A549 (cell line): ENCODE data around the gene SFI1. TPM values are rescaled to one million over a fixed set of nuclear protein-coding genes. Genes with fewer than 3 reads are reported as not detected.

ENCODE experiments used
- ATAC-seq, 2 experiments: fragments of 200-7000 bp in 1 of 2; fragments of >200 bp in 1 of 2; cut with Nextera tagmentation in 1 of 2; cut with Tn5 transposase in 1 of 2; 3 replicates each; pipeline versions ENCODE4 v1.8.0 to v1.9.1; 2018 to 2020; ENCODE audit warnings: mild to moderate bottlenecking in 1 of 2, moderate library complexity in 1 of 2
- CTCF ChIA-PET: fragments of 300-600 bp; sonication (Branson Sonifier 250); formaldehyde crosslinking; extraction: SDS; loops from one replicate; lab custom pipeline; 2021; ENCODE audit warnings: antibody characterized with exemption, inconsistent platforms; lab: Yijun Ruan, JAX
- POLR2A ChIA-PET: fragments of 350-600 bp; formaldehyde crosslinking; extraction: SDS; loops from one replicate; lab custom pipeline; 2021; ENCODE audit warnings: antibody characterized with exemption, inconsistent platforms; lab: Yijun Ruan, JAX
- DNase-seq, 2 experiments: peaks; one replicate each; pipeline versions ENCODE4 v3.0.0 to v3.0.0-alpha.2; 2011 to 2016; ENCODE audit warnings: low read depth in 1 of 2, low spot score in 1 of 2
- FAIRE-seq: peaks from 2 replicates; lab custom pipeline; 2011; peaks lifted over from hg19 to GRCh38; lab: Jason Lieb, UNC
- H3K27ac ChIP-seq, 2 experiments: fragments of >200 bp; sonication (Bioruptor Twin); formaldehyde crosslinking; 3 replicates each; pipeline ENCODE4 v1.5.1; 2016 to 2017
- H3K4me1 ChIP-seq: fragments of >200 bp; sonication (Bioruptor Twin); formaldehyde crosslinking; 3 replicates; pipeline ENCODE4 v1.6.1; 2016
- H3K4me2 ChIP-seq: fragments of >200 bp; sonication (Bioruptor Twin); formaldehyde crosslinking; 3 replicates; pipeline ENCODE4 v1.6.1; 2016
- H3K4me3 ChIP-seq: fragments of >200 bp; sonication (Bioruptor Twin); formaldehyde crosslinking; 3 replicates; pipeline ENCODE4 v1.5.1; 2016
- H3K9me3 ChIP-seq: fragments of >200 bp; sonication (Bioruptor Twin); formaldehyde crosslinking; 3 replicates; pipeline ENCODE4 v1.6.1; 2016
- CHD2 ChIP-seq: fragments of 150-350 bp; IDR thresholded peaks from 2 replicates; pipeline ENCODE4 v1.6.1; 2014; ENCODE audit warnings: low read length; ENCODE audit not compliant: partially characterized antibody
- CHD4 ChIP-seq: fragments of 200-600 bp; sonication (generic); IDR thresholded peaks from 2 replicates; pipeline ENCODE4 v1.6.1; 2016; ENCODE audit warnings: antibody characterized with exemption, mild to moderate bottlenecking, borderline replicate concordance
- EP300 ChIP-seq, 2 experiments: fragments of >200 bp; sonication (Bioruptor Twin); formaldehyde crosslinking; IDR thresholded peaks; 2 replicates in 1 of 2; 3 replicates in 1 of 2; pipeline ENCODE4 v1.6.1; 2016 to 2017
- FOSB ChIP-seq: fragments of 250-450 bp; sonication (Bioruptor Pico); IDR thresholded peaks from 2 replicates; pipeline ENCODE4 v1.5.0; 2020; ENCODE audit warnings: mild to moderate bottlenecking, moderate library complexity
- HOXB13 ChIP-seq: fragments of 250-450 bp; sonication (Bioruptor Pico); IDR thresholded peaks from 2 replicates; pipeline ENCODE4 v1.5.0; 2020; ENCODE audit warnings: low read depth, mild to moderate bottlenecking, moderate library complexity
- MAFK ChIP-seq: fragments of 450-650 bp; IDR thresholded peaks from 2 replicates; pipeline ENCODE4 v1.6.1; 2014; ENCODE audit not compliant: partially characterized antibody
- MAZ ChIP-seq: fragments of 150-350 bp; IDR thresholded peaks from 2 replicates; pipeline ENCODE4 v1.6.1; 2014; ENCODE audit warnings: antibody characterized with exemption, low read depth, low read length, borderline replicate concordance
- PHF8 ChIP-seq: fragments of 200-600 bp; sonication (generic); IDR thresholded peaks from 2 replicates; pipeline ENCODE4 v1.6.1; 2016; ENCODE audit warnings: low read depth, mild to moderate bottlenecking, antibody characterized with exemption, moderate library complexity, borderline replicate concordance
- RFX5 ChIP-seq: fragments of 450-650 bp; IDR thresholded peaks from 2 replicates; pipeline ENCODE4 v1.7.1; 2014; ENCODE audit warnings: antibody characterized with exemption, mild to moderate bottlenecking, moderate library complexity
- ZFP36 ChIP-seq: fragments of 450-650 bp; IDR thresholded peaks from 2 replicates; pipeline ENCODE4 v1.6.1; 2014; ENCODE audit warnings: borderline replicate concordance; ENCODE audit not compliant: partially characterized antibody
- ZSCAN20 ChIP-seq: fragments of 250-450 bp; sonication (Bioruptor Pico); IDR thresholded peaks from 2 replicates; pipeline ENCODE4 v1.8.0; 2022; ENCODE audit warnings: mild to moderate bottlenecking, moderate library complexity
- WGBS: methylation state at CpG from one replicate; pipeline ENCODE4 v1.1.6; 2017; ENCODE audit errors: missing lambda C conversion rate; 5-methylcytosine and 5-hydroxymethylcytosine counted together
- polyA plus RNA-seq, 4 experiments: library from polyadenylated mRNA; depleted of rRNA in 3 of 4; stranded (reverse); fragments of >200 nt; fragmentation: RNase III in 1 of 4; extraction: RNeasy Plus Mini Kit Qiagen cat#74134 plus additional on column Dnase treatment in 1 of 4; gene quantifications; 2 replicates in 3 of 4; 3 replicates in 1 of 4; pipeline ENCODE4 v1.2.3, GENCODE V29; 2011 to 2017
- TF ChIP-seq, protein P1 (sequence below): fragments of 250-450 bp; sonication (Bioruptor Pico); IDR thresholded peaks from 2 replicates; pipeline ENCODE4 v1.5.0; 2021; ENCODE audit warnings: mild to moderate bottlenecking, moderate library complexity, borderline replicate concordance
- TF ChIP-seq, protein P2 (sequence below): fragments of 200-600 bp; sonication (generic); IDR thresholded peaks from 2 replicates; pipeline ENCODE4 v1.6.1; 2016; ENCODE audit warnings: antibody characterized with exemption, mild to moderate bottlenecking, moderate library complexity
- TF ChIP-seq, protein P3 (sequence below): fragments of 150-350 bp; IDR thresholded peaks from 2 replicates; pipeline ENCODE4 v1.6.1; 2014; ENCODE audit warnings: low read depth, mild to moderate bottlenecking, low read length
- TF ChIP-seq, protein P4 (sequence below): fragments of 450-650 bp; IDR thresholded peaks from 2 replicates; pipeline ENCODE4 v1.6.1; 2014; ENCODE audit warnings: antibody characterized with exemption
- TF ChIP-seq, protein P5 (sequence below): IDR thresholded peaks from 2 replicates; pipeline ENCODE4 v1.6.1; 2012

SFI1 gene
- polyA plus RNA-seq, 2 of the 4 experiments (the other 2 are of a cell fraction) = 6.8 to 17.9 TPM

DNA sequence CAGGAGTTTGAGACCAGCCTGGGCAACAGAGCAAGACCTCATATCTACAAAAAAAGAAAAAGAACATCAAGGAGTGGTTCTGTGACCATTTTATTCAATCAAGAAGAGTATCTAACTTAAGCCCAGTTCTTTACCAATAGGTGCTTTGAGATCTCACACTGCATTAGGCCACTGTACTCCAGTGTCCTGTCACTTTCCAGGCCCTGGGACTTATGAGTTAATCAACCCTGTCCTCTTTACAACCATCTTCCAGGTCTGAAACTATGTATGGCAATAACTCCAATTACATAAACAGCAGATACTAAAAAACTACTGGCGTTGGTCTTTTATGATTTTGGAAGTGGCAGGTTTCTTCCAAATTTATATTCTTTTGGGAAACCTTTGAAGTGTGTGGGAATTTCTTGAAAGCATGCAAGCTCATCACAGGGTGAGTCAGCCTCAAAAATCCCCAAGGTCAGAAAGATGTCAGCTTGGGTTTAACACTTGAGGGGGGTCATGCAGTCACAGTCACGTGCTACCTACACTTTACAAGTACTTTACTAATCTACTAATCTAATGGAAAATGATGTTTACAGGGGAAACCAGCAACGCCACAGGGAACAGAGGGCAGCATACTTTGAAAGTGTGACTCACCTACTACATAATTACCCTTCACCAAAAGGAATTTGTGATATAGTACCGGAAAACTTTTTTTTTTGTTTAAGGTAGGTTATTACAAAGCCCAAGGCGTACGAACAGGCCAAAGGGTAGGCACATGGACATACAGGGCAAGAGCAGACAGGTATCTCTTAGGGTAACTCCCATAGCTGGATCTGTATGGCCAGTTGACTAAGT lies 150.1 kb downstream of the SFI1 start (continued):
- TF ChIP-seq, protein P1, sequence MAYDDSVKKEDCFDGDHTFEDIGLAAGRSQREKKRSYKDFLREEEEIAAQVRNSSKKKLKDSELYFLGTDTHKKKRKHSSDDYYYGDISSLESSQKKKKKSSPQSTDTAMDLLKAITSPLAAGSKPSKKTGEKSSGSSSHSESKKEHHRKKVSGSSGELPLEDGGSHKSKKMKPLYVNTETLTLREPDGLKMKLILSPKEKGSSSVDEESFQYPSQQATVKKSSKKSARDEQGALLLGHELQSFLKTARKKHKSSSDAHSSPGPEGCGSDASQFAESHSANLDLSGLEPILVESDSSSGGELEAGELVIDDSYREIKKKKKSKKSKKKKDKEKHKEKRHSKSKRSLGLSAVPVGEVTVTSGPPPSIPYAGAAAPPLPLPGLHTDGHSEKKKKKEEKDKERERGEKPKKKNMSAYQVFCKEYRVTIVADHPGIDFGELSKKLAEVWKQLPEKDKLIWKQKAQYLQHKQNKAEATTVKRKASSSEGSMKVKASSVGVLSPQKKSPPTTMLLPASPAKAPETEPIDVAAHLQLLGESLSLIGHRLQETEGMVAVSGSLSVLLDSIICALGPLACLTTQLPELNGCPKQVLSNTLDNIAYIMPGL (CRISPR knock-in tag) = no peak
- no peak; a peak in 1 of 5 replicates for TF ChIP-seq EP300 (IDR thresholded peaks at IDR 0.05)
- TF ChIP-seq, protein P2, sequence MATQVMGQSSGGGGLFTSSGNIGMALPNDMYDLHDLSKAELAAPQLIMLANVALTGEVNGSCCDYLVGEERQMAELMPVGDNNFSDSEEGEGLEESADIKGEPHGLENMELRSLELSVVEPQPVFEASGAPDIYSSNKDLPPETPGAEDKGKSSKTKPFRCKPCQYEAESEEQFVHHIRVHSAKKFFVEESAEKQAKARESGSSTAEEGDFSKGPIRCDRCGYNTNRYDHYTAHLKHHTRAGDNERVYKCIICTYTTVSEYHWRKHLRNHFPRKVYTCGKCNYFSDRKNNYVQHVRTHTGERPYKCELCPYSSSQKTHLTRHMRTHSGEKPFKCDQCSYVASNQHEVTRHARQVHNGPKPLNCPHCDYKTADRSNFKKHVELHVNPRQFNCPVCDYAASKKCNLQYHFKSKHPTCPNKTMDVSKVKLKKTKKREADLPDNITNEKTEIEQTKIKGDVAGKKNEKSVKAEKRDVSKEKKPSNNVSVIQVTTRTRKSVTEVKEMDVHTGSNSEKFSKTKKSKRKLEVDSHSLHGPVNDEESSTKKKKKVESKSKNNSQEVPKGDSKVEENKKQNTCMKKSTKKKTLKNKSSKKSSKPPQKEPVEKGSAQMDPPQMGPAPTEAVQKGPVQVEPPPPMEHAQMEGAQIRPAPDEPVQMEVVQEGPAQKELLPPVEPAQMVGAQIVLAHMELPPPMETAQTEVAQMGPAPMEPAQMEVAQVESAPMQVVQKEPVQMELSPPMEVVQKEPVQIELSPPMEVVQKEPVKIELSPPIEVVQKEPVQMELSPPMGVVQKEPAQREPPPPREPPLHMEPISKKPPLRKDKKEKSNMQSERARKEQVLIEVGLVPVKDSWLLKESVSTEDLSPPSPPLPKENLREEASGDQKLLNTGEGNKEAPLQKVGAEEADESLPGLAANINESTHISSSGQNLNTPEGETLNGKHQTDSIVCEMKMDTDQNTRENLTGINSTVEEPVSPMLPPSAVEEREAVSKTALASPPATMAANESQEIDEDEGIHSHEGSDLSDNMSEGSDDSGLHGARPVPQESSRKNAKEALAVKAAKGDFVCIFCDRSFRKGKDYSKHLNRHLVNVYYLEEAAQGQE = no peak

DNA sequence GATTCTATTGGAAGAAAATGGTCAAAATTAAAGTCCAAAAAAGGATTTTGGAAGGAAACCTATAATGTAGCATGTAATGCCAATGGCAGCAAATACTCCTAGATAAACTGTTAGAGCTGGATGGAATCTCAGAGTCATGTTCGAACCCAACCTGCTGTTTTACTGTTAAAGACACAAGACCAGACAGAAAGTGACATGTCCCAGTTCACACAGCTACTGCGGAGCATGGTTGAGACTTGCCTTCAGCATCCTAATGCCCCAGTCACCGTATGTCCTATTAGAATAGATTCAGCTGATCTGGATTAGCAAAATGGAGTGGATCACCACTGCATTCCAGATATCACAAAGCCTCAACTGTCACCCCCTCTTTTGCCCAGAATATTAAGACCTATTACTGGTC lies 150.7 kb downstream of the SFI1 start:
- FAIRE-seq (no peak), ATAC-seq (no peak), DNase-seq (no peak)
- Histone ChIP-seq H3K4me1 (peaks cover 39% of the 10 kb centered on the region), H3K4me2 (peak overlapping the region; percentile 44; the same call in 2 of the 3 replicates), H3K4me3 (no peak overlapping the region), H3K9me3 (no peaks in the 10 kb centered on the region), H3K27ac (peak overlapping the region in 1 of 2 experiments; percentile 76; a peak in 3 of 6 replicates)
- CTCF ChIA-PET = interaction anchor here (0.6 kb wide), 1 partner anchor 13 kb away, joined by 3 read pairs; no protein-coding TSS in a partner anchor
- TF ChIP-seq FOSB (CRISPR knock-in tag) = no peak
- POLR2A ChIA-PET = no interaction called here
- WGBS = 95% methylated on average over 3 of the region's 3 CpGs

DNA sequence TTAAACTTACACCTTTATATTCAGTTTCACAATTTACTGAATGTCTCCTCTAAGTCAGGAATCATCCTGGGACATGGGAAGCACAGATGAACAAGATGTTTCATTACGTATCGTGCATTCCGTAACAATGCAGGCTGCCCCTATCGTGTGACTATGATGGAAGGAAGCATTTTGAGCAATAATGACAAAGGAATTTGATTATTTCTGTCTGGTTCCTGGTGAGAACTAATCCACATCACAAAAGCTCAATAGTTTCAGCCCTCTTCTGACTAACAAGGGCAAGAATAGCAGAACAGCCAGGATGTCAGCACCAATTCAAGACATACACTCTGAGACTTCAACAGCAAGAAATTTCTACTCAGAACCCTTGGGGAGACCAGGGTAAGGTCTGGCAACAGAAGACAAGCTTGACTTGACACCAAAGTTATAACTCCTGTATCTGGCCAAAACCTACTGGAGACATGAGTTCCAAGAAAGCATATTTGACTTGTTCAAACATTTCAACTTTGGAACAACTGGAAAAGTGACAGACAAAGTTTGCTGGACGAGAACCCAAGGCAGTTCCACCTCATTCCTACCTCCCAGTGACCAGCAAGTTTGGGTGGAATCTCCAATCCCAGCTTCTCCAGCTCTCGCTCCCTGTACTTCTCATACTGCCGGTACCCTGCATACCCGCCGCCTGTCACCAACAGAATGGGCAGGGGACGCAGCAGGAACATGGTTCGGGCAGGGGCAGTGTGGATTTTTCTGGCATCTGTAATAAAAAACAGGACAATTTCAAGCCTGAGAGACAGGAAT lies 151.4 kb downstream of the SFI1 start:
- ATAC-seq = no peak
- POLR2A ChIA-PET = no interaction called here
- peak overlapping the region in 1 of 2 experiments; percentile 76; a peak in 1 of 6 replicates for H3K27ac ChIP-seq
- TF ChIP-seq PHF8 (no peak), MAZ (no peak), MAFK (no peak), CHD2 (no peak), HOXB13 (no peak), CHD4 (no peak), EP300 (IDR thresholded peaks at IDR 0.05) (no peak), ZFP36 (no peak), RFX5 (no peak), ZSCAN20 (no peak)
- TF ChIP-seq, protein P3, sequence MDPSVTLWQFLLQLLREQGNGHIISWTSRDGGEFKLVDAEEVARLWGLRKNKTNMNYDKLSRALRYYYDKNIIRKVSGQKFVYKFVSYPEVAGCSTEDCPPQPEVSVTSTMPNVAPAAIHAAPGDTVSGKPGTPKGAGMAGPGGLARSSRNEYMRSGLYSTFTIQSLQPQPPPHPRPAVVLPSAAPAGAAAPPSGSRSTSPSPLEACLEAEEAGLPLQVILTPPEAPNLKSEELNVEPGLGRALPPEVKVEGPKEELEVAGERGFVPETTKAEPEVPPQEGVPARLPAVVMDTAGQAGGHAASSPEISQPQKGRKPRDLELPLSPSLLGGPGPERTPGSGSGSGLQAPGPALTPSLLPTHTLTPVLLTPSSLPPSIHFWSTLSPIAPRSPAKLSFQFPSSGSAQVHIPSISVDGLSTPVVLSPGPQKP = no peak
- TF ChIP-seq, protein P4, sequence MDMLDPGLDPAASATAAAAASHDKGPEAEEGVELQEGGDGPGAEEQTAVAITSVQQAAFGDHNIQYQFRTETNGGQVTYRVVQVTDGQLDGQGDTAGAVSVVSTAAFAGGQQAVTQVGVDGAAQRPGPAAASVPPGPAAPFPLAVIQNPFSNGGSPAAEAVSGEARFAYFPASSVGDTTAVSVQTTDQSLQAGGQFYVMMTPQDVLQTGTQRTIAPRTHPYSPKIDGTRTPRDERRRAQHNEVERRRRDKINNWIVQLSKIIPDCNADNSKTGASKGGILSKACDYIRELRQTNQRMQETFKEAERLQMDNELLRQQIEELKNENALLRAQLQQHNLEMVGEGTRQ = no peak
- TF ChIP-seq, protein P2 = no peak
- TF ChIP-seq, protein P5, sequence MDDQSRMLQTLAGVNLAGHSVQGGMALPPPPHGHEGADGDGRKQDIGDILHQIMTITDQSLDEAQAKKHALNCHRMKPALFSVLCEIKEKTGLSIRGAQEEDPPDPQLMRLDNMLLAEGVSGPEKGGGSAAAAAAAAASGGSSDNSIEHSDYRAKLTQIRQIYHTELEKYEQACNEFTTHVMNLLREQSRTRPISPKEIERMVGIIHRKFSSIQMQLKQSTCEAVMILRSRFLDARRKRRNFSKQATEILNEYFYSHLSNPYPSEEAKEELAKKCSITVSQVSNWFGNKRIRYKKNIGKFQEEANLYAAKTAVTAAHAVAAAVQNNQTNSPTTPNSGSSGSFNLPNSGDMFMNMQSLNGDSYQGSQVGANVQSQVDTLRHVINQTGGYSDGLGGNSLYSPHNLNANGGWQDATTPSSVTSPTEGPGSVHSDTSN = no peak

More for the DNA sequence above, 151.4 kb downstream of the SFI1 start:
- DNase-seq (no peak), FAIRE-seq (no peak)
- H3K4me2 ChIP-seq = no peak overlapping the region
- no peaks in the 10 kb centered on the region for H3K9me3 ChIP-seq
- peaks cover 39% of the 10 kb centered on the region for H3K4me1 ChIP-seq
- WGBS = 83% methylated on average over 11 of the region's 11 CpGs
- H3K4me3 ChIP-seq = no peak overlapping the region
- CTCF ChIA-PET = interaction anchor here (0.6 kb wide), 1 partner anchor 14 kb away, joined by 3 read pairs; no protein-coding TSS in a partner anchor
